Activated T-cell treated with anti-CD3 and anti-CD28 coated beads for 48 hours (primary cell): ENCODE data around the gene PRR20D.
"Not testable (repeated sequence)": the region's sequence is repeated elsewhere in the genome, so short reads cannot be mapped to it uniquely, and the experiment has no call there.

Experiments used
- DNase-seq: peaks from one replicate; pipeline ENCODE4 v3.0.0-alpha.2; 2020; ENCODE audit warnings: low read depth

The PRR20D gene

GRCh38 chr13:57160332-57160731, at the start of gene PRR20D:
Gene PRR20D (plus strand): TSS chr13:57160632. CDS start chr13:57161019, 387 bp downstream.
- DNase-seq: not testable (repeated sequence)

- no peak for DNase-seq
Observed at GRCh38 chr13:57114945-57115344, 45.5 kb upstream of the PRR20D start.

GRCh38 chr13:57123681-57124080, 36.8 kb upstream of the PRR20D start:
- no peak for DNase-seq

- DNase-seq: no peak
Observed at GRCh38 chr13:57128909-57129308, 31.5 kb upstream of the PRR20D start.

GRCh38 chr13:57136093-57136492, 24.3 kb upstream of the PRR20D start:
- DNase-seq: no peak

GRCh38 chr13:57137585-57137984, 22.8 kb upstream of the PRR20D start:
- DNase-seq: no peak

GRCh38 chr13:57138988-57139387, 21.4 kb upstream of the PRR20D start:
- no peak for DNase-seq

GRCh38 chr13:57139781-57140180, 20.7 kb upstream of the PRR20D start:
- DNase-seq: not testable (repeated sequence)

- DNase-seq: not testable (repeated sequence)
Observed at GRCh38 chr13:57140235-57140968, 20.0 kb upstream of the PRR20D start, which contains the start of gene PRR20A. Gene PRR20A (plus strand): TSS chr13:57140918. CDS start chr13:57141305, 387 bp downstream.

- not testable (repeated sequence) for DNase-seq
Observed at GRCh38 chr13:57147188-57147587, 13.2 kb upstream of the PRR20D start, which contains the start of gene PRR20B. Gene PRR20B (plus strand): TSS chr13:57147488. CDS start chr13:57147875, 387 bp downstream.

GRCh38 chr13:57148106-57148505, 12.3 kb upstream of the PRR20D start:
- not testable (repeated sequence) for DNase-seq

- not testable (repeated sequence) for DNase-seq
Observed at GRCh38 chr13:57153761-57154160, 6.7 kb upstream of the PRR20D start, which contains the start of gene PRR20C. Gene PRR20C (plus strand): TSS chr13:57154061. CDS start chr13:57154448, 387 bp downstream.

- DNase-seq: not testable (repeated sequence)
Observed at GRCh38 chr13:57166897-57167296, 6.5 kb downstream of the PRR20D start, which contains the start of gene PRR20E. Gene PRR20E (plus strand): TSS chr13:57167197. CDS start chr13:57167584, 387 bp downstream.

GRCh38 chr13:57191667-57192066, 31.2 kb downstream of the PRR20D start:
- no peak for DNase-seq

GRCh38 chr13:57212989-57213388, 52.6 kb downstream of the PRR20D start:
- no peak for DNase-seq
